ENCODE results near the gene LSM14A. TPM values are rescaled to one million over a fixed set of nuclear protein-coding genes. Genes with fewer than 3 reads are reported as not detected.
A peak's percentile ranks its signal among the peaks of the same experiment; 100 is the strongest.

Gene LSM14A
- total RNA-seq, 2 experiments from 2014 or later = 182 to 189 TPM

DNA sequence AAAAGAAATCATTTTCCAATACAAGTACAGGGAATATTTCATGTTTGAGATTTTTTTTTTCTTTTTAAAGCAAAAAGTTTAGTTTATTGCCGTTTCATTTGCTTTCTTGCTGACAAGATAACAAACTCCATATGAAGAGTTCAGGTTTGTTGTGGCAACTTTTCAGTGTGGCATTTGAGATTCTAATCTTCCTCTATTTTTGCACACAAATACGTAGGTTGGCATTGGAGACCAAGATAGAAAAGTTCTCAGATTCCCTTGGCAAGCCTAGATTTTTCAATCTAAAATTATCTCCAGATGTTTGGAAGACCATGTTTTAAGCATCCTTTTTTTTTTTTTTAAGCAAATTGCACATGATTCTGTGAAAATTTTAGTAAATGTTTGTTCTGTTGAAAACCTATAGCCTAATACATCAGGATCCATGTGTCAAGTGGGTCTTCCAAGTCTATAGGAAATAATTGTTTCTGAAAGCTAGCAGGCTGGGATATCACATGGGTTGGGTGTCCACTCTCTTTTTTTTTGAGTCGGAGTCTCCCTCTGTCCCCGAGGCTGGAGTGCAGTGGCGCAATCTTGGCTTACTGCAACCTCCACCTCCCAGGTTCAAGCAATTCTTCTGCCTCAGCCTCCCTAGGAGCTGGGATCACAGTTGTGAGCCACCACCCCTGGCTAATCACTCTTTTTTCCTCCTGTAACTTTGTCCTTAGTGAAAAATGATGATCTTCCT is 84.7 kb downstream of the LSM14A start:
- Histone ChIP-seq H4K20me1 (ENCODE audit: insufficient read depth, low read length) (no peaks in the 10 kb centered on the region), H3K79me2 (ENCODE audit: insufficient read depth, low read depth, low read length) (peaks cover 11% of the 10 kb centered on the region; the same call in 1 of the 2 replicates), H3K4me2 (ENCODE audit: low read length) (no peak overlapping the region), H3K36me3 (ENCODE audit: insufficient read depth, low read length) (no peaks in the 10 kb centered on the region), H3K27ac (ENCODE audit: low read depth, low read length, poor library complexity, severe bottlenecking) (no peak overlapping the region), H3K4me1 (ENCODE audit: insufficient read depth, low read length, poor library complexity, severe bottlenecking) (peaks cover 15% of the 10 kb centered on the region), H3K9me3 (ENCODE audit: low read length) (no peaks in the 10 kb centered on the region), H3K4me3 (ENCODE audit: low read depth, low read length, poor library complexity, severe bottlenecking) (no peak overlapping the region), H3K9me2 (ENCODE audit: insufficient read depth, low read length) (no peaks in the 10 kb centered on the region), H2AFZ (ENCODE audit: low read length) (no peak overlapping the region)
- BruUV-seq (replicated peaks) = TSS peak; percentile 25
- ChIA-PET CTCF (ENCODE audit: unreplicated experiment) (no interaction called here), POLR2A (interaction anchor here (0.7 to 0.9 kb wide), 3 partner anchors 13 to 103 kb away, joined by 3 to 5 read pairs (median 4); no protein-coding TSS in a partner anchor)
- intact Hi-C loops (cut with micrococcal nuclease; ENCODE audit: unreplicated experiment) = loop anchor here (5.0 kb wide), 1 partner anchor 55 kb away; no protein-coding TSS in a partner anchor
- DNase-seq (ENCODE audit: low spot score) = no peak
- no peak for TF ChIP-seq EZH2phosphoT487 (IDR thresholded peaks at IDR 0.05; ENCODE audit: borderline replicate concordance, low read depth, low read length)
- TF ChIP-seq CTCF (conservative IDR thresholded peaks at IDR 0.05; ENCODE audit: low read length) = no peak

DNA sequence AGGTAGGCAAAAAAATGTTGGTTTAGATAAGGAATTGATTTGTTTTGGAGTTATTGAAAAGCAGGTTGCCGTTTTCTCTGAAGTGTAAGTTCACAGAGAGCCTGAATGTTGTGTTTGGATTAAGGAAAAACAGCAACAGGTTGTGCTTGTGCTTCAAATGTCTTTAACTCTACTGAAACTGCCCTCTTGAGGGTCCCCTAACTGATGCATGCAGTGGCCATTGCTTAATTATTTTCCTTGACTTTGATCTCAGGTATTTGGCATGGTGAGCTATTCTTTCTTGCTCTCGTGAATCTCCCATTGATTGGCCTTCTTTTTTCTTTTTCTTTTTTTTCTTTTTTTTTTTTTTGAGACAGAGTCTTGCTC is 85.2 kb downstream of the LSM14A start:
- Histone ChIP-seq H4K20me1 (ENCODE audit: insufficient read depth, low read length) (no peaks in the 10 kb centered on the region), H2AFZ (ENCODE audit: low read length) (no peak overlapping the region), H3K36me3 (ENCODE audit: insufficient read depth, low read length) (no peaks in the 10 kb centered on the region), H3K79me2 (ENCODE audit: insufficient read depth, low read depth, low read length) (peaks cover 11% of the 10 kb centered on the region; the same call in 1 of the 2 replicates), H3K4me1 (ENCODE audit: insufficient read depth, low read length, poor library complexity, severe bottlenecking) (peaks cover 15% of the 10 kb centered on the region), H3K4me3 (ENCODE audit: low read depth, low read length, poor library complexity, severe bottlenecking) (no peak overlapping the region), H3K27ac (ENCODE audit: low read depth, low read length, poor library complexity, severe bottlenecking) (no peak overlapping the region), H3K4me2 (ENCODE audit: low read length) (no peak overlapping the region), H3K9me2 (ENCODE audit: insufficient read depth, low read length) (no peaks in the 10 kb centered on the region), H3K9me3 (ENCODE audit: low read length) (no peaks in the 10 kb centered on the region)
- TF ChIP-seq EZH2phosphoT487 (IDR thresholded peaks at IDR 0.05; ENCODE audit: borderline replicate concordance, low read depth, low read length) = no peak
- TF ChIP-seq CTCF (conservative IDR thresholded peaks at IDR 0.05; ENCODE audit: low read length) = no peak
- intact Hi-C loops (cut with micrococcal nuclease; ENCODE audit: unreplicated experiment) = loop anchor here (5.0 kb wide), 1 partner anchor 55 kb away; no protein-coding TSS in a partner anchor
- ChIA-PET POLR2A (no interaction called here), CTCF (ENCODE audit: unreplicated experiment) (no interaction called here)
- DNase-seq (ENCODE audit: low spot score) = no peak
- BruUV-seq (replicated peaks) = no TSS peak

Data from OCI-LY7 (cell line).